ENCODE results near the gene GRK4. TPM values are rescaled to one million over a fixed set of nuclear protein-coding genes. Genes with fewer than 3 reads are reported as not detected.
A peak's percentile ranks its signal among the peaks of the same experiment; 100 is the strongest.

Gene GRK4
- total RNA-seq, 1 experiment from 2014 or later, result 2.5 TPM

GRCh38 chr4:3036131-3036952 is 73.0 kb downstream of the GRK4 start:
- no peaks in the 10 kb centered on the region for H3K27me3 ChIP-seq (ENCODE audit: control insufficient read depth, insufficient read depth, low read length)
- in situ Hi-C loops (cut with HindIII; ENCODE audit: low pct_unique_long_range_greater_than_20kb, low sequenced_read_pairs), result no loop called here

GRCh38 chr4:3037957-3038461 is 74.6 kb downstream of the GRK4 start:
- Histone ChIP-seq H3K4me3 (ENCODE audit: low read depth in 2 of 2, low read length in 2 of 2) (peak overlapping the region in 1 of 2 experiments; percentile 11; a peak in 1 of 4 replicates), H3K27me3 (ENCODE audit: control insufficient read depth, insufficient read depth, low read length) (no peaks in the 10 kb centered on the region), H3K4me1 (ENCODE audit: control insufficient read depth, insufficient read depth, low read length) (no peaks in the 10 kb centered on the region), H3K27ac (ENCODE audit: low read length) (no peak overlapping the region), H3K36me3 (ENCODE audit: control insufficient read depth, insufficient read depth, low read length) (no peaks in the 10 kb centered on the region), H3K9me3 (ENCODE audit: control insufficient read depth, insufficient read depth, low read depth, low read length) (no peaks in the 10 kb centered on the region)
- DNase-seq (ENCODE audit: low read depth, low spot score) (no peak), ATAC-seq (no peak)
- BruUV-seq (replicated peaks), result no TSS peak
- in situ Hi-C loops (cut with HindIII; ENCODE audit: low pct_unique_long_range_greater_than_20kb, low sequenced_read_pairs), result no loop called here
- CTCF ChIA-PET, result interaction anchor here (0.6 to 1.0 kb wide), 3 partner anchors 48 to 88 kb away, joined by 4 to 8 read pairs (median 4); no protein-coding TSS in a partner anchor
- TF ChIP-seq TCF7L2 (IDR thresholded peaks at IDR 0.05; ENCODE audit: low read depth, low read length), result no peak
- TF ChIP-seq REST (IDR thresholded peaks at IDR 0.05; ENCODE audit: insufficient read depth in 1 of 2, low read depth in 2 of 2, low read length in 1 of 2), result no peak
- no peak for TF ChIP-seq CTCF (IDR thresholded peaks at IDR 0.05)
- no peak for TF ChIP-seq SIN3A (IDR thresholded peaks at IDR 0.05; ENCODE audit: borderline replicate concordance, insufficient read depth, low read depth, low read length)
- no peak for TF ChIP-seq POLR2AphosphoS5 (IDR thresholded peaks at IDR 0.05; ENCODE audit: low read depth, low read length)
- POLR2A ChIA-PET, result no interaction called here
- intact Hi-C loops (cut with micrococcal nuclease; ENCODE audit: unreplicated experiment), result no loop called here

More at GRCh38 chr4:3036131-3036952, 73.0 kb downstream of the GRK4 start:
- H3K4me3 ChIP-seq (ENCODE audit: low read depth in 2 of 2, low read length in 2 of 2), result no peak overlapping the region
- no peak overlapping the region for H3K27ac ChIP-seq (ENCODE audit: low read length)
- POLR2A ChIA-PET, result interaction anchor here (0.6 kb wide), 1 partner anchor 46 kb away, joined by 3 read pairs; no protein-coding TSS in a partner anchor
- H3K36me3 ChIP-seq (ENCODE audit: control insufficient read depth, insufficient read depth, low read length), result no peaks in the 10 kb centered on the region
- CTCF ChIA-PET, result no interaction called here
- intact Hi-C loops (cut with micrococcal nuclease; ENCODE audit: unreplicated experiment), result no loop called here
- no TSS peak for BruUV-seq (replicated peaks)
- no peak for ATAC-seq
- TF ChIP-seq SIN3A (IDR thresholded peaks at IDR 0.05; ENCODE audit: borderline replicate concordance, insufficient read depth, low read depth, low read length), result no peak
- no peak for DNase-seq (ENCODE audit: low read depth, low spot score)
- H3K4me1 ChIP-seq (ENCODE audit: control insufficient read depth, insufficient read depth, low read length), result no peaks in the 10 kb centered on the region
- H3K9me3 ChIP-seq (ENCODE audit: control insufficient read depth, insufficient read depth, low read depth, low read length), result no peaks in the 10 kb centered on the region
